K562 (cell line): ENCODE measurements around the gene LAT. TPM values are rescaled to one million over a fixed set of nuclear protein-coding genes. Genes with fewer than 3 reads are reported as not detected.

Experiments used
- BCL6 ChIP-seq: fragments of 250-450 bp; sonication (Bioruptor Pico); IDR thresholded peaks from 2 replicates; pipeline ENCODE4 v1.4.0; 2020
- BMI1 ChIP-seq: fragments of 150-350 bp; IDR thresholded peaks from 2 replicates; pipeline ENCODE4 v1.6.1; 2014; ENCODE audit warnings: low read length
- CCNT2 ChIP-seq: IDR thresholded peaks from 2 replicates; pipeline ENCODE4 v1.6.1; 2011; ENCODE audit warnings: borderline replicate concordance, low read depth, mild to moderate bottlenecking, moderate library complexity, mixed read lengths, low read length; ENCODE audit not compliant: insufficient read length; ENCODE audit errors: extremely low read depth
- HDAC6 ChIP-seq: IDR thresholded peaks from 2 replicates; pipeline ENCODE4 v1.6.1; 2012; ENCODE audit warnings: low read depth, mild to moderate bottlenecking, control low read depth, inconsistent platforms, low read length, moderate library complexity
- JUN ChIP-seq, 2 experiments: sonication (generic) in 1 of 2; formaldehyde crosslinking in 1 of 2; IDR thresholded peaks; 2 replicates each; pipeline versions ENCODE4 v1.6.1 to v1.8.0; 2012 to 2022; ENCODE audit warnings: borderline replicate concordance in 2 of 2, mild to moderate bottlenecking in 2 of 2, improper control_type of control experiment in 1 of 2, low read depth in 1 of 2, low read length in 1 of 2, missing genetic modification reagents in 1 of 2
- LCOR ChIP-seq: sonication (generic); formaldehyde crosslinking; IDR thresholded peaks from 2 replicates; pipeline ENCODE4 v1.8.0; 2022; ENCODE audit warnings: mild to moderate bottlenecking, missing genetic modification reagents
- NCOA2 ChIP-seq, 2 experiments: fragments of 450-650 bp; IDR thresholded peaks; 2 replicates each; pipeline ENCODE4 v1.6.1; 2018; ENCODE audit warnings: mild to moderate bottlenecking in 2 of 2, moderate library complexity in 1 of 2; ENCODE audit not compliant: partially characterized antibody in 2 of 2
- NONO ChIP-seq, 2 experiments: fragments of 200-400 bp in 1 of 2; fragments of 450-650 bp in 1 of 2; formaldehyde crosslinking in 1 of 2; IDR thresholded peaks; 2 replicates each; pipeline ENCODE4 v1.6.1; 2017; ENCODE audit warnings: low read depth in 2 of 2, mild to moderate bottlenecking in 2 of 2, moderate library complexity in 2 of 2, low read length in 1 of 2
- PML ChIP-seq: IDR thresholded peaks from 2 replicates; pipeline ENCODE4 v1.6.1; 2012; ENCODE audit warnings: low read length, inconsistent platforms
- POLR2B ChIP-seq: fragments of 450-650 bp; IDR thresholded peaks from 2 replicates; pipeline ENCODE4 v1.6.1; 2018; ENCODE audit warnings: low read depth; ENCODE audit not compliant: partially characterized antibody
- PRPF4 ChIP-seq: fragments of 200-400 bp; formaldehyde crosslinking; IDR thresholded peaks from one replicate; pipeline ENCODE4 v1.6.1; 2017; ENCODE audit warnings: low read length, low read depth, mild to moderate bottlenecking; ENCODE audit not compliant: insufficient read depth, poor library complexity, severe bottlenecking
- RBM14 ChIP-seq: fragments of 200-400 bp; formaldehyde crosslinking; IDR thresholded peaks from 2 replicates; pipeline ENCODE4 v1.6.1; 2018; ENCODE audit warnings: low read depth, mild to moderate bottlenecking, low read length, moderate library complexity, borderline replicate concordance; ENCODE audit not compliant: insufficient read depth
- STAT5A ChIP-seq: IDR thresholded peaks from 2 replicates; pipeline ENCODE4 v1.6.1; 2012; ENCODE audit warnings: low read length, inconsistent platforms, borderline replicate concordance
- XRCC5 ChIP-seq: fragments of 200-400 bp; formaldehyde crosslinking; IDR thresholded peaks from 2 replicates; pipeline ENCODE4 v1.6.1; 2017; ENCODE audit warnings: low read depth, mild to moderate bottlenecking, low read length
- ZBTB11 ChIP-seq, 3 experiments: fragments of 200-800 bp in 1 of 3; fragments of 250-450 bp in 1 of 3; fragments of 450-650 bp in 1 of 3; sonication (Bioruptor Pico) in 1 of 3; sonication (Bioruptor generic) in 1 of 3; formaldehyde crosslinking in 1 of 3; IDR thresholded peaks; 2 replicates each; pipeline versions ENCODE4 v1.6.1 to v1.8.0; 2016 to 2022; ENCODE audit warnings: mild to moderate bottlenecking in 2 of 3, missing genetic modification characterization in 2 of 3, missing compliant biosample characterization in 1 of 3, moderate library complexity in 1 of 3
- ZBTB9 ChIP-seq: fragments of 450-650 bp; formaldehyde crosslinking; IDR thresholded peaks from 2 replicates; pipeline ENCODE4 v1.4.0; 2020; ENCODE audit warnings: mild to moderate bottlenecking, moderate library complexity
- ZFP1 ChIP-seq: fragments of 450-650 bp; formaldehyde crosslinking; IDR thresholded peaks from 2 replicates; pipeline ENCODE4 v1.4.0; 2020; ENCODE audit warnings: mild to moderate bottlenecking, mixed read lengths
- ZNF24 ChIP-seq: fragments of 450-650 bp; IDR thresholded peaks from 2 replicates; pipeline ENCODE4 v1.6.1; 2016
- ZNF280B ChIP-seq: fragments of 250-450 bp; sonication (Bioruptor Pico); IDR thresholded peaks from 2 replicates; pipeline ENCODE4 v1.5.1; 2021; ENCODE audit warnings: mild to moderate bottlenecking
- ZNF830 ChIP-seq: fragments of 250-450 bp; sonication (Bioruptor Pico); IDR thresholded peaks from 2 replicates; pipeline ENCODE4 v1.5.0; 2021; ENCODE audit warnings: mild to moderate bottlenecking
- polyA plus RNA-seq, 8 experiments: library from polyadenylated mRNA; depleted of rRNA in 4 of 8; stranded (reverse) in 5 of 8; unstranded in 3 of 8; fragments of >200 nt; fragmentation: Nextera tagmentation in 2 of 8; fragmentation: Illumina TruSeq in 1 of 8; extraction: Ambion mirVana in 2 of 8; extraction: Trizol in 1 of 8; gene quantifications; 2 replicates each; pipeline versions ENCODE4 v1.2.1 to v1.2.3, GENCODE V29; 2011 to 2014; ENCODE audit warnings: inconsistent platforms in 1 of 8, missing spikeins in 1 of 8
- total RNA-seq, 7 experiments: library from RNA; depleted of rRNA in 6 of 7; stranded (reverse); fragments of >200 nt in 6 of 7; fragmentation: Illumina TruSeq in 2 of 7; extraction: Trizol in 2 of 7; gene quantifications; 2 replicates each; pipeline versions ENCODE4 v1.2.1 to v1.2.3, GENCODE V29; 2011 to 2021; ENCODE audit warnings: low replicate concordance in 1 of 7

LAT gene
- total and polyA plus RNA-seq, 9 of the 15 experiments (the other 6 are each of a cell fraction or from before 2014, with no cell fraction given), result 0.40 to 4.2 (median 1.3) TPM

- no peak for TF ChIP-seq BCL6
- peak; percentile 23; the same call in 1 of the 2 replicates for TF ChIP-seq PML
- TF ChIP-seq NCOA2 (IDR thresholded peaks at IDR 0.05; ENCODE audit: partially characterized antibody in 2 of 2), result no peak
- TF ChIP-seq STAT5A, result no peak
- TF ChIP-seq RBM14, result no peak
- TF ChIP-seq POLR2B, result peak; percentile 78
- TF ChIP-seq BMI1, result no peak
- TF ChIP-seq ZNF24, result no peak
- no peak for TF ChIP-seq ZNF830 (CRISPR knock-in tag)
- no peak for TF ChIP-seq ZBTB9
- TF ChIP-seq LCOR, result no peak
- peak; percentile 51 to 83 (median 67); a peak in 3 of 6 replicates for TF ChIP-seq ZBTB11 (CRISPR knock-in tag; IDR thresholded peaks at IDR 0.05)
- peak; percentile 45 for TF ChIP-seq CCNT2
- TF ChIP-seq NONO (IDR thresholded peaks at IDR 0.05; ENCODE audit: low read depth in 2 of 2, low read length in 1 of 2), result peak; percentile 21 to 64; a peak in 2 of 4 replicates
- no peak for TF ChIP-seq XRCC5
- no peak; the same call in 1 of the 2 replicates for TF ChIP-seq JUN (IDR thresholded peaks at IDR 0.05; ENCODE audit: borderline replicate concordance, low read depth, low read length)
- no peak for TF ChIP-seq JUN (CRISPR knock-in tag; IDR thresholded peaks at IDR 0.05; ENCODE audit: borderline replicate concordance)
- no peak for TF ChIP-seq ZNF280B
- no peak for TF ChIP-seq HDAC6
- TF ChIP-seq PRPF4, result no peak
- TF ChIP-seq ZFP1, result no peak
These were observed 34.0 kb upstream of the LAT start, which contains the start of gene NFATC2IP (continued) for GRCh38 chr16:28950648-28951409.
